GM11168 (cell line): ENCODE measurements around the gene PPP6R1.

Source experiments
- in situ Hi-C: fragments of 300-500 bp; cut with MboI; formaldehyde crosslinking; loops from one replicate; pipeline ENCODE4 v1.12.0; 2022; ENCODE audit warnings: low sequenced_read_pairs; ENCODE audit not compliant: unreplicated experiment

The PPP6R1 gene

GRCh38 chr19:55197528-55197927 is 61.3 kb downstream of the PPP6R1 start:
- in situ Hi-C loops, result no loop called here

- in situ Hi-C loops, result no loop called here
Observed at GRCh38 chr19:55196803-55197202, 62.0 kb downstream of the PPP6R1 start.

GRCh38 chr19:55193481-55193880 is 65.3 kb downstream of the PPP6R1 start:
- in situ Hi-C loops, result no loop called here

- in situ Hi-C loops, result no loop called here
Observed at GRCh38 chr19:55189403-55189835, 69.4 kb downstream of the PPP6R1 start.

GRCh38 chr19:55188625-55189024 is 70.2 kb downstream of the PPP6R1 start:
- in situ Hi-C loops, result no loop called here

GRCh38 chr19:55186080-55186479 is 72.7 kb downstream of the PPP6R1 start:
- in situ Hi-C loops, result no loop called here

- in situ Hi-C loops, result no loop called here
Observed at GRCh38 chr19:55181740-55182139, 77.1 kb downstream of the PPP6R1 start.
